ENCODE measurements around the gene BMI1. TPM values are rescaled to one million over a fixed set of nuclear protein-coding genes. Genes with fewer than 3 reads are reported as not detected.

Gene BMI1
- total and polyA plus RNA-seq, 2 of the 4 experiments (the other 2 are of a cell fraction): 19.7 to 25.8 TPM

DNA sequence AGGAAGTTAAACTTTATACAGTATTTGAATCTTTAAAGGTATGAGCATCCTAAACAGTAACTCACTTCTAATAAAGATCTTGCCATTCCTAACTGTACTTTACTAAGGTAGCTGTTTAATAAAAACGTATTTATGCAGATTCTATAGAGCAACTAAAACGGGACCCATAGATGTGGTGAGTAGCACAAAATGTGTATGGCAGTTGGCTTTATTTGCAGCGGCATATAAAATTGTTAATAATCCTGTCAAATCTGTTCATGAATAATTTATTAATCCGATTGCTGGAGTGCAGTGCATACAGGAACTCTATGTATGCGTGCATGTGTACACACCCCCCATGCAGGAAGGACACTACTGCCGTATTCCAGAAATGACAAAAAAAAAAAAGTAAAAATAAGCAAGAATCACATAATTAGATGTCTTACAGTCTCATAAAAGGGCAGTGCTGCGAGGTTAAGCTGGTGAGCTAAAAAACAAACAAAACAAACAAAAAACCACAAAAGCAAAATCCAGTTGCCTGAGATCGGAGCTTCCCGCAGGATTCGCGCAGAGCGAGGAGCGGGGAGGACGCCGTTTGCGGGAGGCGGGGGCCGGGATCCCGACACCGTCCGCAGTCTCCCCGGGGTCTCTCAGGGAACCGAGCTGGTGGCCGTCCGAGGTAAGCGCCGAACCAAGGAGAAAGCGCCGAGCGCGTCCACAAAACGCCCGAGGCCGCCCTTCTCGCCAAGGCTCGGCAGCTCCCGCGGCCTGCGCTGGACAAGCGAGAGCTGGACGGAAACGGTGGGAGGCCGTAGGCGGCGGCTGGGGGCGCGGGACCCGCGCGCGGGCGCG, 5.2 kb upstream of the BMI1 start (continued):
- TF ChIP-seq SMC3 (IDR thresholded peaks at IDR 0.05; ENCODE audit: low read depth, low read length): no peak

DNA sequence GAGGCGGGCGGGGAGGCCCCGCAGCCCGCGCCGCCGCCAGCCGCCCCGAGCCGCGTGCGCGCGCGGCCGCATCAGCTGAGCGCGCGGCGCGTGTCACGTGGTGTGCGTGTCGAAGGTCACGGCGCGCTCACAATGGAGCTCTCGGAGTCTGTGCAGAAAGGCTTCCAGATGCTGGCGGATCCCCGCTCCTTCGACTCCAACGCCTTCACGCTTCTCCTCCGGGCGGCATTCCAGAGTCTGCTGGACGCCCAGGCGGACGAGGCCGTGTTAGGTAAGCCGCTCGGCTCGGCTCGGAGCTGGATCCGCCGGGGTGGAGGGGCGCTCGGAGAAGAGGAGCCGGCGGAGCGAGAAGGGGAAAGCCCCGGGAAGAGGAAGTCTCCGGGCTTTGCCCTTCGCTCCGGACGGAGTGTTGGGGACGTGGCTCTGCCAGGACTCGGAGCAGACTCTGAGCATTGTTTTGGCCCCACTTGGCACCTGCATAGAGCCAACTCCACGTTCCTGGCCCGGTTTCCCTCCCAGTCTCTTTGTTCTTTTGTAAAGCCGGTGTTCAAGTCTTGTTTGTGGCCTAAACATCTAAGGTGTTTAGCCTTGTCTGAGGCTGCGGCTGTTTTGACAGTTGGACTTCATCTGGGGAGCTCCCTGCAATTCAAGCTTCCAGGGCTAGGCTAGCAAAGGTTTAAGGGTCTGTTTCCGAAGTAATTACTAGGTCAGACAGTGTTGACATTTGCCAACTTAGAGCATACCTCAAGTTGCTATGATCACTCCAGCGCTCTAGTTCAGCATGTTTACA, 4.4 kb upstream of the BMI1 start, which contains the start of gene COMMD3:
TSS of gene COMMD3 (plus strand) at position 103 of the 790 bp plus-strand sequence. CDS start at position 133, 30 bp downstream.
- peak within 1 kb of the TSS; percentile 44 for H3K23ac ChIP-seq (ENCODE audit: low read depth, low read length)
- H3K14ac ChIP-seq (replicated peaks; ENCODE audit: low read depth, low read length): peak within 1 kb of the TSS; percentile 87
- peak within 1 kb of the TSS; percentile 77 for H2BK5ac ChIP-seq (ENCODE audit: low read depth, low read length, poor library complexity, severe bottlenecking)
- intact Hi-C loops (cut with micrococcal nuclease) (loop anchor here (1.0 to 5.0 kb wide), 4 partner anchors 87 to 819 kb away; partner anchors contain the start of genes DNAJC1 and PIP4K2A), in situ Hi-C loops (cut with MboI; ENCODE audit: low sequenced_read_pairs) (loop anchor here (10.0 to 25.0 kb wide), 3 partner anchors 312 to 804 kb away; partner anchors contain the start of gene DNAJC1), dilution Hi-C loops (cut with HindIII; ENCODE audit: low sequenced_read_pairs, unreplicated experiment) (no loop called here)
- H3K79me1 ChIP-seq (ENCODE audit: low read depth in 1 of 2, low read length in 2 of 2): peaks cover 5 to 12% of the 10 kb centered on the region in 2 experiments
- peak within 1 kb of the TSS; percentile 96 for H3K4me2 ChIP-seq (ENCODE audit: low read depth, low read length)
- no peaks in the 10 kb centered on the region for H3K4me1 ChIP-seq (ENCODE audit: control insufficient read depth, insufficient read depth, low read length)
- H4K91ac ChIP-seq (ENCODE audit: insufficient read depth, low read depth, low read length): peak within 1 kb of the TSS; percentile 94
- 2% methylated on average over 14 of the region's 63 CpGs; no CpG with 5 or more reads in 1 of the 2 experiments for WGBS, 2 experiments (ENCODE audit: extremely low coverage in 2 of 2, insufficient read length in 1 of 2)
- H2AFZ ChIP-seq (replicated peaks; ENCODE audit: low read length, poor library complexity): peak within 1 kb of the TSS; percentile 99
- BruUV-seq (replicated peaks): no TSS peak
- peak within 1 kb of the TSS; percentile 76 for H3K4me3 ChIP-seq (ENCODE audit: insufficient read depth, low read depth, low read length)
- no peaks in the 10 kb centered on the region; the same call in 1 of the 2 replicates for H3K9me1 ChIP-seq (ENCODE audit: insufficient read depth, low read length)
- H4K5ac ChIP-seq (ENCODE audit: low read depth, low read length): peak within 1 kb of the TSS; percentile 84
- H3K18ac ChIP-seq (ENCODE audit: low read depth, low read length): peak within 1 kb of the TSS; percentile 78
- peak within 1 kb of the TSS; percentile 35; the same call in 1 of the 2 replicates for H2AK5ac ChIP-seq (ENCODE audit: low read depth, low read length)
- no peak within 1 kb of the TSS for H2BK20ac ChIP-seq (ENCODE audit: low read depth, low read length)
- H3K56ac ChIP-seq (ENCODE audit: extremely low read depth, insufficient read depth, low read length): peak within 1 kb of the TSS; percentile 87
- peak within 1 kb of the TSS; percentile 87 for H3K4ac ChIP-seq (ENCODE audit: low read depth, low read length)
- H2AK9ac ChIP-seq (replicated peaks; ENCODE audit: low read depth, low read length, poor library complexity): peak within 1 kb of the TSS; percentile 63
- CTCF ChIA-PET: interaction anchor here (0.5 to 1.1 kb wide), 6 partner anchors 199 to 820 kb away, joined by 3 to 4 read pairs (median 3); no protein-coding TSS in a partner anchor
- H4K8ac ChIP-seq (ENCODE audit: low read depth in 2 of 2, low read length in 2 of 2): peak within 1 kb of the TSS; percentile 14 to 94
- DNase-seq (peak; percentile 86), ATAC-seq (ENCODE audit: low read depth) (peak; percentile 74)
- H2BK15ac ChIP-seq (ENCODE audit: low read depth, low read length): 0 out of 3 replicates have a peak within 1 kb of the TSS, but pooled peaks have one; percentile 61
- POLR2A ChIA-PET (ENCODE audit: unreplicated experiment): interaction anchor here (0.6 kb wide), 1 partner anchor 919 kb away, joined by 3 read pairs; no protein-coding TSS in a partner anchor
- H3K9me3 ChIP-seq (ENCODE audit: control insufficient read depth, insufficient read depth, low read length): no peaks in the 10 kb centered on the region
- H3K27ac ChIP-seq (ENCODE audit: insufficient read depth, low read length): peak within 1 kb of the TSS; percentile 93
- H3K27me3 ChIP-seq (ENCODE audit: control insufficient read depth, insufficient read depth, low read length): peaks cover 2% of the 10 kb centered on the region; the same call in 1 of the 2 replicates
- peak within 1 kb of the TSS; percentile 84 for H3K9ac ChIP-seq (ENCODE audit: low read depth, low read length)
- H4K20me1 ChIP-seq (ENCODE audit: insufficient read depth, low read length): no peaks in the 10 kb centered on the region
- peak within 1 kb of the TSS; percentile 81 for H2BK120ac ChIP-seq (ENCODE audit: low read depth, low read length)
- no peaks in the 10 kb centered on the region for H3K36me3 ChIP-seq (ENCODE audit: control insufficient read depth, insufficient read depth, low read length)
- TF ChIP-seq FOS (IDR thresholded peaks at IDR 0.05; ENCODE audit: low read depth, low read length) (no peak), MXI1 (IDR thresholded peaks at IDR 0.05; ENCODE audit: borderline replicate concordance, low read depth, low read length) (no peak), MAFK (IDR thresholded peaks at IDR 0.05; ENCODE audit: low read depth, low read length) (no peak), RCOR1 (IDR thresholded peaks at IDR 0.05; ENCODE audit: insufficient replicate concordance, low read length) (no peak), MAZ (IDR thresholded peaks at IDR 0.05; ENCODE audit: borderline replicate concordance, low read depth, low read length) (0 out of 2 replicates have a peak, but pooled peaks have one; percentile 8), RFX5 (IDR thresholded peaks at IDR 0.05; ENCODE audit: low read depth, low read length) (no peak), RAD21 (IDR thresholded peaks at IDR 0.05; ENCODE audit: low read length) (no peak), SMC3 (IDR thresholded peaks at IDR 0.05; ENCODE audit: low read depth, low read length) (no peak), POLR2A (IDR thresholded peaks at IDR 0.05; ENCODE audit: low read depth, low read length) (no peak), BHLHE40 (IDR thresholded peaks at IDR 0.05; ENCODE audit: low read depth, low read length) (0 out of 2 replicates have a peak, but pooled peaks have one; percentile 11), CHD1 (IDR thresholded peaks at IDR 0.05; ENCODE audit: low read depth, low read length) (no peak), NFE2L2 (IDR thresholded peaks at IDR 0.05; ENCODE audit: low read depth, low read length) (no peak), CEBPB (IDR thresholded peaks at IDR 0.05; ENCODE audit: low read depth, low read length) (no peak)
- TF ChIP-seq, protein P1, sequence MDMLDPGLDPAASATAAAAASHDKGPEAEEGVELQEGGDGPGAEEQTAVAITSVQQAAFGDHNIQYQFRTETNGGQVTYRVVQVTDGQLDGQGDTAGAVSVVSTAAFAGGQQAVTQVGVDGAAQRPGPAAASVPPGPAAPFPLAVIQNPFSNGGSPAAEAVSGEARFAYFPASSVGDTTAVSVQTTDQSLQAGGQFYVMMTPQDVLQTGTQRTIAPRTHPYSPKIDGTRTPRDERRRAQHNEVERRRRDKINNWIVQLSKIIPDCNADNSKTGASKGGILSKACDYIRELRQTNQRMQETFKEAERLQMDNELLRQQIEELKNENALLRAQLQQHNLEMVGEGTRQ (IDR thresholded peaks at IDR 0.05; ENCODE audit: low read depth, low read length): peak; percentile 96
